NCI-H2107 treated with DMSO at 0.1 percent for 48 hours (cell line): Measurements from ENCODE around the gene SUPT6H.
A peak's percentile ranks its signal among the peaks of the same experiment; 100 is the strongest.
"Not testable (repeated sequence)": the region's sequence is repeated elsewhere in the genome, so short reads cannot be mapped to it uniquely, and the experiment has no call there.

Experiments used
- DNase-seq: peaks from one replicate; lab custom pipeline; 2025; ENCODE audit not compliant: unreplicated experiment; lab: John Stamatoyannopoulos, UW

SUPT6H gene

GRCh38 chr17:28735242-28735722 is 73.3 kb downstream of the SUPT6H start:
- DNase-seq = no peak

GRCh38 chr17:28735913-28736769 is 74.1 kb downstream of the SUPT6H start:
- DNase-seq = not testable (repeated sequence)

GRCh38 chr17:28737316-28737715 is 75.3 kb downstream of the SUPT6H start:
- no peak for DNase-seq

GRCh38 chr17:28737770-28738679 is 76.0 kb downstream of the SUPT6H start:
- no peak for DNase-seq

- no peak for DNase-seq
These were observed 76.8 kb downstream of the SUPT6H start for GRCh38 chr17:28738680-28739384.

- no peak for DNase-seq
These were observed 78.7 kb downstream of the SUPT6H start for GRCh38 chr17:28740406-28741357.

- DNase-seq = no peak
These were observed 79.6 kb downstream of the SUPT6H start for GRCh38 chr17:28741358-28742349.

GRCh38 chr17:28743243-28744103 is 81.5 kb downstream of the SUPT6H start, which contains the start of gene TRAF4:
TRAF4 (plus strand) TSS chr17:28744011; CDS start chr17:28744113, 102 bp downstream.
- DNase-seq = peak; percentile 74

GRCh38 chr17:28744104-28744971 is 82.3 kb downstream of the SUPT6H start:
- no peak for DNase-seq

GRCh38 chr17:28744972-28745785 is 83.2 kb downstream of the SUPT6H start:
- DNase-seq = peak; percentile 24

- no peak for DNase-seq
These were observed 83.9 kb downstream of the SUPT6H start for GRCh38 chr17:28745786-28746411.

- peak; percentile 56 for DNase-seq
These were observed 84.6 kb downstream of the SUPT6H start for GRCh38 chr17:28746611-28747050.

GRCh38 chr17:28747051-28747691 is 85.2 kb downstream of the SUPT6H start:
- DNase-seq = no peak

- DNase-seq = no peak
These were observed 86.1 kb downstream of the SUPT6H start for GRCh38 chr17:28747801-28748750.
